Central memory CD4-positive, alpha-beta T cell (primary cell): Measurements from ENCODE around the gene CD44.
"Not testable (repeated sequence)": the region's sequence is repeated elsewhere in the genome, so short reads cannot be mapped to it uniquely, and the experiment has no call there.

Experiments
- DNase-seq: peaks from one replicate; pipeline ENCODE4 v3.0.0; 2022

CD44 gene

GRCh38 chr11:35216962-35217678, 78.1 kb downstream of the CD44 start:
- peak; percentile 69 for DNase-seq

- no peak for DNase-seq
Measured at GRCh38 chr11:35218956-35219355, 80.0 kb downstream of the CD44 start.

DNA sequence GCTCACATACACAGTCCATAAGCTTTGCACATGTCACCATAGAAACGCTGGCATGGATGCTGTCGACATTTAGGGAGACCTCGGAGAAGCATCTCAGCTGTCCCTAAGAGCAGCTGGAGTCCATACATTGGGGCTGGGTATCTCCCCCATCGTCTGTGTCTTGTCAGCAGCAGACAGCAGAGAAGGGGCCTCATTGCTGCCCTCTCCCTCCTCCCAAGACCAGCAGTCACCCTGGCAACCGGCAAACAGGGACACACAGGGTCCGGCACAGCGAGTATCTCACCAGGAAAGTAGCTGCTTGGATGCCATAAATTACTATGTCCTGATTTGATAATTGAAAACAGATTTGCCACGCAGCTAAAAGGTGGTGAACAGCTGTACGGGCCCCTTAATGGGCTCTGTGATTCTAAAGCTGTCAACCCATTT, 84.4 kb downstream of the CD44 start:
- DNase-seq, result no peak

DNA sequence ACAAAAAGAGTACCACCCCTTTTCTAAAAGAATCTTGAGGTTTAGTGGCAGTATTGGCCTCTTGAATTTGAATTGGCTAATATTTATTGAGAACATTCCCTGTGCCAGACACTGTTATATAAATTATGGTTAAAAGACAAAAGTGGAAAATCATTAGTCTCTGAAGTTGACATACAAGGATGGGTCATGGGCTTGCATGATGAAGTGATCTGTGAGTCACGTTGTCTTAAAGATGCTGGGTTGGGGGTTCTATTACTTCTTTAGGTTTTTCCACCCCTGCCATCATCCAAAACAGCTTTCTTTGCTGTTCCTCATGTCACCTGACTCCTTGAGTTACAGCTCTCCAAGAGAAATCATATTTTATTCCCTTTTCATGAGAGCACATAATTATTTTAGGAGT, 85.0 kb downstream of the CD44 start:
- no peak for DNase-seq

DNA sequence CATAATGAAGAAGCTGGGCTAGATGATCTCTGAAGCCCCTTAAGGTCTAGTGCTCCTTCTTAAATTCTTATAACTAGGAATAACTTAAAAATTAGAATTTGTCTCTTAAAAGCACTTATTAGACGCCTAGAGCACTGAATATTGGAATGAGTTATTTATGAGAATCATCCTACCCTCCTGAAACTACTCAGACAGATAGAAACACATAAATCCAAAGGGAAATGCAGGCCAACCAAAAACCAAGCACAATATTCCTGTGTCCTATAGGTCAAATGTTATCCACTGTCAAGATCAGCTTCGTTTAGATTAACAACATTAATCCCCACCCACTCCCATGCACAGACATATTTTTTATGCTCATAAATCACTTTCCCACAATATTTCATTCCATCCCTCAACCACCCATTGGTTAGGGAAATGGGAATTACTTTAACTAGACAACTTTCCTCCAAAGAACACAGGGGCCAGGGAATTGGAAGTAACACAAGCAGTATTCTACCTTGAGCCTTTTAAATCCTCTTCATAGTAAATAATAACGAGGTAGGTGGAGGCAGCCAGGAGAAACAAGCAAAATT, 87.1 kb downstream of the CD44 start:
- DNase-seq, result no peak

DNA sequence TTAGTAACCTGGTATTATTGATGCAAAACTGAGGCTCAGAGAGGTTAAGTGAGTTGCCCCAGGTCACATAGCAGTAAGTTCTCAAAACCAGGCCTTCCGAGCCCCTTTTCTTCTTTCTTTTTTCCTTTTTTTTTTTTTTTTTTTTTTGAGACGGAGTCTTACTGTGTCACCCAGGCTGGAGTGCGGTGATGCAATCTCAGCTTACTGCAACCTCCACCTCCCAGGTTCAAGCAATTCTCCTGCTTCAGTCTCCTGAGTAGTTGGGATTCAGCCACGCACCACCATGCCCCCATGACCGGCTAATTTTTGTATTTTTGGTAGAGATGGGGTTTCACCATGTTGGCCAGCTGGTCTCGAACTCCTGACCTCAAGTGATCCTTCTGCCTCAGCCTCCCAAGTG, 87.8 kb downstream of the CD44 start:
- not testable (repeated sequence) for DNase-seq

DNA sequence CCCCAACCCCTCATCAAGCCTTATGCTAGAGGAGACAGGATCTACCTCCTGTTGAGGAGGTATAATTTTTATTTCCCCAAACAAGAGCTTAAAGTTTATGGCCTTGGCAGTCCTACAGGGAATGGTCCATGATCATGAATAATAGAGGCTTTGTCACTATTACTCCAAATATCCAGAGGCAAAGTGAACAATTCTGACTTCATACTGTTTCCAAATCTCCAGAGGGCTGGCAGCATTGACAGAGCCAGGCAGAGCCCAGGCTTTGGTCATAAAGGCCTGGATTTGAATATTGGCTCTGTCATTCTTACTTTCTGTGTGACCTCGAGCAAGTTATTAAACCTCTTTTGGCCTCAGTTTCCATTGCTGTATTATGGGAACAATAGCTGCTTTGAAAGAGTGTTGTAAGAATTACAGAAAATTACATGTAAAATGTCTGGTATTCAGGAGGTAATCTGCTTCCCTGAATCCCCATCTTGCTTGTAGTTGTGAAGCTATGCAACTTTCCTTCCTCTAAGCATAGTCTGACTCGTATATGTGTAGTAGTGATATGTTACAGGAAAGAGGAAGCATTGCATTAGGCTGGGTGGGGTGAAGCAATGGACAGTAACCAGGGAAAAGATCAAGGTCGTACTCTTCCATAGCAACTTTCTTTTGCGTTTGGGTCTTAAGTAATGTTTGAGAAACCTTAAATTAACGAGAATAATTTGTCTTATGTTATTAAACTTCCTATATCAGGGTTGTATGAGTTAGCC, 88.8 kb downstream of the CD44 start:
- no peak for DNase-seq

- DNase-seq, result no peak
Measured at GRCh38 chr11:35228328-35228725, 89.4 kb downstream of the CD44 start.

GRCh38 chr11:35230388-35230787, 91.4 kb downstream of the CD44 start:
- DNase-seq, result no peak

DNA sequence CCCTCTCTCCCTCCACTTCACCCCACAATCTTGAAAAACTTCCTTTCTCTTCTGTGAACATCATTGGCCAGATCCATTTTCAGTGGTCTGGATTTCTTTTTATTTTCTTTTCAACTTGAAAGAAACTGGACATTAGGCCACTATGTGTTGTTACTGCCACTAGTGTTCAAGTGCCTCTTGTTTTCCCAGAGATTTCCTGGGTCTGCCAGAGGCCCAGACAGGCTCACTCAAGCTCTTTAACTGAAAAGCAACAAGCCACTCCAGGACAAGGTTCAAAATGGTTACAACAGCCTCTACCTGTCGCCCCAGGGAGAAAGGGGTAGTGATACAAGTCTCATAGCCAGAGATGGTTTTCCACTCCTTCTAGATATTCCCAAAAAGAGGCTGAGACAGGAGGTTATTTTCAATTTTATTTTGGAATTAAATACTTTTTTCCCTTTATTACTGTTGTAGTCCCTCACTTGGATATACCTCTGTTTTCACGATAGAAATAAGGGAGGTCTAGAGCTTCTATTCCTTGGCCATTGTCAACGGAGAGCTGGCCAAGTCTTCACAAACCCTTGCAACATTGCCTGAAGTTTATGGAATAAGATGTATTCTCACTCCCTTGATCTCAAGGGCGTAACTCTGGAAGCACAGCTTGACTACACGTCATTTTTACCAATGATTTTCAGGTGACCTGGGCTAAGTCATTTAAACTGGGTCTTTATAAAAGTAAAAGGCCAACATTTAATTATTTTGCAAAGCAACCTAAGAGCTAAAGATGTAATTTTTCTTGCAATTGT, 92.3 kb downstream of the CD44 start:
- DNase-seq, result no peak

DNA sequence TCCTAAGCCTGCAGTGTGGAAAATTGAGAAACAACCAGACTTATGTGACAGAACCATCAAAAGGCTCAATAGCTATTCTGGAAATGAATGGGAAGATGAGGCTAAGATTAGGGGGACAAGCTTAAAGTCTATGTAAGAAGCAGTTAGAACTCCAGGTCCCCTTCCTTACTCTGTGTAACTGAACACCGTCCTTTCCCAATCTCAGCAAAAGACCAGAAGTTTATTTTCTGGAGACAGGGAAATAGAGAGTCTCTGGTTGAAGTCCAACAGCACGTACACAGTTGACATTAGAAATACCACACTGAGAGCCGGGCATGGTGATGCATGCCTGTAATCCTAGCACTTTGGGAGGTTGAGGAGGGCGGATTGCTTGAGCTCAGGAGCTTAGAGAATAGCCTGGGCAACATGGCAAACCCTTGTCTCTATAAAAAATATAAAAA, 93.9 kb downstream of the CD44 start:
- DNase-seq, result no peak

GRCh38 chr11:35233518-35233917, 94.5 kb downstream of the CD44 start:
- no peak for DNase-seq

DNA sequence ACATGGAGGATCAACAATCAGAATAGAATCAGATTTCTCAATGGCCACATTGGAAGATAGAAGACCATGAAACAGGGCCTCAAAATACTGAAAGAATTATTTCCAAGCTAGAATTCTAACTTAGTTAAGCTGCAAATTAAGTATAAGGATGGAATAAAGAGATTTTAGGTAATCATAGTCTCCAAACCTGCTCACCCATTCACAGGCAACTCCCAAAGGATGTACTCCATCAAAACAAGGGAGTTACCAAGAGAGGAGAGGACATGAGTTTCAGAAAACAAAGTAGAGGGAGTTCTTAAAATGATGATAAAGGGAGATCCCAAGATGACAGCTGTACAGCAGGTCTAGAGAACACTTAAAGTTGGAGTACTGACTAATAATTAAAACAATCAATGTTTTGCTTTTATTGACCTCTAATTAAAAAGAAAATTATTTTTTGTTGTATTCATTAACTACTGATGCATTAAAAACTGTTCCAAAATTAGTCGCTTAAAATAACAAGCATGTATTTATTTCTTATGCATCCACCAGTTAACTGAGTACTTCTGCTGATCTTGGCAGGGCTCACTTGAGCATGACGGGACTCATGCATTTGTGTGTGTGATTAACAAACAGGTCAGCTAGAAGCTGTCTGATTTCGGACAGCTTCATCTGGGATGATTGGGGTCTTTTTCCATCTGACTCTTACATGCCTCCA, 95.6 kb downstream of the CD44 start:
- no peak for DNase-seq

GRCh38 chr11:35235157-35235468, 96.1 kb downstream of the CD44 start:
- DNase-seq, result no peak

GRCh38 chr11:35235498-35235897, 96.5 kb downstream of the CD44 start:
- DNase-seq, result no peak

GRCh38 chr11:35235936-35236666, 97.1 kb downstream of the CD44 start:
- peak; percentile 83 for DNase-seq

- no peak for DNase-seq
Measured at GRCh38 chr11:35236667-35237003, 97.7 kb downstream of the CD44 start.

DNA sequence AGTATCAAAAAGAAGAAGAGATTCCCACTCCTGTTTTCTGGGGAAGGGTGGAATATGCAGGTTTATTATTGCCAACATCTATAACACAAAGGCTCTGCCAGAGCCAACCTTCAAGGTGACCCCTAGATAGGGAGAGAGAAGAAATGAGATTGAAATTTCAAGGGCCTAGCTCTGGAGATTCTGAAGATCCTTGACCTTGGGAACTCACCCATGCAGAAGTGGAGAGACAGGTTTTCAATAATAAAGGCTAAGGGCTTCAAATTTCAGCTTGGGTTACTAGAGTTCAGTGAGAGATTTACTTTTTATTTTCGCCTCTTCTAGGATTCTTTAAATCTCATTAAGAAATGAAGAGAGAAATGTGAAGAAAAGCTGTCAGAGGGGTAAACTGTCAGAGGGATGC, 98.4 kb downstream of the CD44 start:
- DNase-seq, result no peak

DNA sequence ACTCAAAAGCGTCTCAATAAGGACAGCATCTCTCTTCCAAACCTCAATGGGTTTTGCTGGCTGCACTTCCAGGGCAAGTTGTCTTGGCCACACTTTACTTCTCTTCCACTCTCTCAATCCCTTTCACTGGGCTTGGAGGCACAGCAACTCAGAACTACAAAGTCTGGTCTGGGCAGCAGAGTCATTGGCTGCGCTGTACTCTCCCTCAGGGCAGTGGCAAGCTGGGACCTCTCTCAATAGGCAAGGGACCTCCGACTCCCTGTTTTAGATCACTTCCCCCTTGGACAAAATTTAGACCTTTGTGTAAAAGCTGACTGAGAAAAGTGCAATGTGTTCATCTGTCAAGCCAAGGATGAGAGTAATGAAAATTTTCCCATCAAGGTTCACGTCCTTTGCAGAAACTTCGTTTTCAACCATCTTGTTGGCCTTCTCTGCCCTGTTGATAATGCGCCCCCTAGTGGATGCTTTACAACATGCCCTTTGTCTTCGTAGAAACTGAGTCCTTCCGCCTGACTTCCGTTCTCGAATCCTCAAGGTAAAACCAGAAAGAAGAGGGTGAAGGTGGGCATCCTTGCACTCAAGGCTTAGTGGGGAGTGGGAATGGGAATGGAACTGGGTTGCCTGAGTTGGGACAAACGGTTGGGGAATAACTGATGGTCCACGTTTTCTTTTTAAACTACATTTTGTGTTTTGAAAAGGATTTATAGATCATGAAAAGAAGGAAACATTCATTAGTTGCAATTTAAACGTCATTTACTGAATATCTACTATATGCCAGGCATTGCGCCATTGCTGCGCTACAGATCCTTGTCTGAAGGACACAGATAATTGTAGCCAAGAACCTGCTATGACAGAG, 99.1 kb downstream of the CD44 start:
- DNase-seq, result peak; percentile 51

- no peak for DNase-seq
Measured at GRCh38 chr11:35238882-35239281, 99.9 kb downstream of the CD44 start.

- no peak for DNase-seq
Measured at GRCh38 chr11:35239471-35240075, 100.6 kb downstream of the CD44 start.
